OCI-LY1 (cell line): Measurements from ENCODE around the gene KRT17.

ENCODE experiments used
- EZH2 ChIP-seq: fragments of 200-600 bp; sonication (generic), shearing (Covaris generic); IDR thresholded peaks from 2 replicates; pipeline ENCODE4 v1.8.0; 2017; ENCODE audit warnings: borderline replicate concordance, mixed run types, mild to moderate bottlenecking, antibody characterized with exemption, low read length, moderate library complexity, mixed read lengths
- TF ChIP-seq, protein P1 (sequence below): fragments of 200-600 bp; sonication (generic), shearing (Covaris generic); IDR thresholded peaks from 2 replicates; pipeline ENCODE4 v1.5.1; 2017; ENCODE audit warnings: mild to moderate bottlenecking, antibody characterized with exemption, low read length, moderate library complexity, mixed read lengths

DNA sequence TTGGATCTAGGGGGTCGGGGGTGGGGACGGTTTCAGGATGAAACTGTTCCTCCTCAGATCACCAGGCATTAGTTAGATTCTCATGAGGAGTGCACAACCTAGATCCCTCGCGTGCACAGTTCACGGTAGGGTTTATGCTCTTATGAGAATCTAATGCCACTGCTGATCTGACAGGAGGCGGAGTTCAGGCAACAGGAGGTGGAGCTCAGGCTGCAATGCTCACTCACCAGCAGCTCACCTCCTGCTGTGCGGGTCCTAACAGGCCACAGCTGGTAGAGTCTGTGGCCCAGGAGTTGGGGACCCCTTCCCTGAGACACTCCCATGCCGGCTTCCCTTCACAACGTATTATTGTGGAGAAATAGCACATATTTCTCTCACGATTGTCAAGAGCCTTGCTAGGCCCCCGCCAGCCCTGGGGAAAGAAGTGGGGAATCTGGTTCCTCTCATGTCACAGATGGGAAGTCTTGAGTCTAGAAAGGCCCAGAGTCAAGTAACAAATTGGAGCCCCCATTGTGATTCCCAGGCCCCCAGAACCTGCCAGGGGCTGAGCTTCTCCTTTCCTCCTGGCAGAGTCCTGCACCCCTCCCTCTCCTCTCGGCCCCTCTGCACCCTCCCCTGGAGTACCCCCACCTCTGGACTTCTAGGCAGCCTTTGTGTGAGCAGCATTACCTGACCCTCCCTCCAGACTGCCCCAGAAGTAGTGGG, 31.6 kb downstream of the KRT17 start:
- TF ChIP-seq EZH2 = no peak
- TF ChIP-seq, protein P1, sequence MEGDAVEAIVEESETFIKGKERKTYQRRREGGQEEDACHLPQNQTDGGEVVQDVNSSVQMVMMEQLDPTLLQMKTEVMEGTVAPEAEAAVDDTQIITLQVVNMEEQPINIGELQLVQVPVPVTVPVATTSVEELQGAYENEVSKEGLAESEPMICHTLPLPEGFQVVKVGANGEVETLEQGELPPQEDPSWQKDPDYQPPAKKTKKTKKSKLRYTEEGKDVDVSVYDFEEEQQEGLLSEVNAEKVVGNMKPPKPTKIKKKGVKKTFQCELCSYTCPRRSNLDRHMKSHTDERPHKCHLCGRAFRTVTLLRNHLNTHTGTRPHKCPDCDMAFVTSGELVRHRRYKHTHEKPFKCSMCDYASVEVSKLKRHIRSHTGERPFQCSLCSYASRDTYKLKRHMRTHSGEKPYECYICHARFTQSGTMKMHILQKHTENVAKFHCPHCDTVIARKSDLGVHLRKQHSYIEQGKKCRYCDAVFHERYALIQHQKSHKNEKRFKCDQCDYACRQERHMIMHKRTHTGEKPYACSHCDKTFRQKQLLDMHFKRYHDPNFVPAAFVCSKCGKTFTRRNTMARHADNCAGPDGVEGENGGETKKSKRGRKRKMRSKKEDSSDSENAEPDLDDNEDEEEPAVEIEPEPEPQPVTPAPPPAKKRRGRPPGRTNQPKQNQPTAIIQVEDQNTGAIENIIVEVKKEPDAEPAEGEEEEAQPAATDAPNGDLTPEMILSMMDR = no peak
